ENCODE data around the gene GPRC5D.

- TF ChIP-seq CTCF (IDR thresholded peaks at IDR 0.05): no peak
- TF ChIP-seq POLR2A (IDR thresholded peaks at IDR 0.05): no peak
Observed at GRCh38 chr12:12902036-12902435, 49.9 kb downstream of the GPRC5D start.
